ENCODE results near the gene SLC39A6. TPM values are rescaled to one million over a fixed set of nuclear protein-coding genes. Genes with fewer than 3 reads are reported as not detected.

The SLC39A6 gene
- total and polyA plus RNA-seq, 2 donors (not counting 3 experiments of a cell fraction or from before 2014, with no cell fraction given): 13.8 to 23.1 TPM

DNA sequence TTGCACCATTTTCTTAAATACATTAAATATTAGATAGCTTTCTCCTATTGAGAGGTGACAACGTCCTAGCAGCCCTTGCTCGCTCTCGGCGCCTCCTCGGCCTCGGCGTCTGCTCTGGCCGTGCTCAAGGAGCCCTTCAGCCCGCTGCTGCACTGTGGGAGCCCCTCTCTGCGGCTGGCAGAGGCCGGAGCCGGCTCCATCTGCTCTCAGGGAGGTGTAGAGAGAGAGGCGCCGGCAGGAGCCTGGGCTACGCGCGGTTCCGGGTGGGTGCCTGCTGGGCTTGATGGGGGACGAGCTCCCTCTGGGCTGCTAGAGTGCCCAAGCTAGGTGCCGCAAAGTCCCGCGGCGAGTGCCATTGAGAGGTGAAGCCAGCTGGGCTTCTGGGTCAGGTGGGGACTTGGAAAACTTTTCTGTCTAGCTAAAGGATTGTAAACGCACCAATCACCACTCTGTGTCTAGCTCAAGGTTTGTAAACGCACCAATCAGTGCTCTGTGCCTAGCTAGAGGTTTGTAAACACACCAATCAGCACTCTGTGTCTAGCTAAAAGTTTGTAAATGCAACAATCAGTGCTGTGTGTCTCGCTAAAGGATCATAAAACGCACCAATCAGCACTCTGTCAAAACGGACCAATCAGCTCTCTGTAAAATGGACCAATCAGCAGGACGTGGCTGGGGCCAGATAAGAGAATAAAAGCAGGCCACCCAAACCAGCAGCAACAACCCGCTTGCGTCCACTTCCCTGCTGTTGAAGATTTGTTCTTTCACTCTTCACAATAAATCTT is 64.9 kb downstream of the SLC39A6 start:
- CTCF ChIA-PET: interaction anchor here (1.2 to 1.6 kb wide), 2 partner anchors 32 to 46 kb away, joined by 3 to 4 read pairs; no protein-coding TSS in a partner anchor
- Histone ChIP-seq H3K27ac (ENCODE audit: insufficient read depth, low read depth, low read length) (no peak overlapping the region), H3K4me1 (ENCODE audit: control insufficient read depth, extremely low read depth, insufficient read depth, low read length) (peaks cover 15% of the 10 kb centered on the region), H3K27me3 (ENCODE audit: control insufficient read depth in 2 of 2, insufficient read depth in 2 of 2, low read length in 2 of 2) (no peaks in the 10 kb centered on the region), H3K79me2 (ENCODE audit: control insufficient read depth, insufficient read depth, low read length) (peaks cover 72% of the 10 kb centered on the region), H3K9me1 (replicated peaks; ENCODE audit: control insufficient read depth, extremely low read depth, insufficient read depth, low read length) (no peaks in the 10 kb centered on the region), H3K36me3 (ENCODE audit: control insufficient read depth in 2 of 2, extremely low read depth in 1 of 2, insufficient read depth in 2 of 2, low read length in 2 of 2) (no peaks in the 10 kb centered on the region), H3K9ac (replicated peaks; ENCODE audit: extremely low read depth, insufficient read depth, low read length) (no peak overlapping the region), H2AFZ (ENCODE audit: low read depth, low read length) (no peak overlapping the region), H3K4me3 (replicated peaks in 1 of 3; ENCODE audit: insufficient read depth in 1 of 3, low read depth in 1 of 3, low read length in 3 of 3) (no peak overlapping the region), H3K4me2 (ENCODE audit: insufficient read depth, low read length) (no peak overlapping the region), H4K20me1 (replicated peaks; ENCODE audit: control insufficient read depth, extremely low read depth, insufficient read depth, low read length) (no peaks in the 10 kb centered on the region), H3K9me3 (replicated peaks; ENCODE audit: control insufficient read depth, insufficient read depth, low read length) (no peaks in the 10 kb centered on the region)
- intact Hi-C loops (cut with micrococcal nuclease): no loop called here
- TF ChIP-seq, protein P1, sequence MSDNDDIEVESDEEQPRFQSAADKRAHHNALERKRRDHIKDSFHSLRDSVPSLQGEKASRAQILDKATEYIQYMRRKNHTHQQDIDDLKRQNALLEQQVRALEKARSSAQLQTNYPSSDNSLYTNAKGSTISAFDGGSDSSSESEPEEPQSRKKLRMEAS (IDR thresholded peaks at IDR 0.05; ENCODE audit: insufficient read depth, insufficient read length): no peak
- TF ChIP-seq FOS (IDR thresholded peaks at IDR 0.05; ENCODE audit: borderline replicate concordance, insufficient read depth, low read length): no peak
- no peak for TF ChIP-seq MYC (IDR thresholded peaks at IDR 0.05; ENCODE audit: low read depth, low read length)
- no peak for TF ChIP-seq POLR2AphosphoS5 (IDR thresholded peaks at IDR 0.05; ENCODE audit: insufficient read depth, low read depth, low read length)
- TF ChIP-seq, protein P2, sequence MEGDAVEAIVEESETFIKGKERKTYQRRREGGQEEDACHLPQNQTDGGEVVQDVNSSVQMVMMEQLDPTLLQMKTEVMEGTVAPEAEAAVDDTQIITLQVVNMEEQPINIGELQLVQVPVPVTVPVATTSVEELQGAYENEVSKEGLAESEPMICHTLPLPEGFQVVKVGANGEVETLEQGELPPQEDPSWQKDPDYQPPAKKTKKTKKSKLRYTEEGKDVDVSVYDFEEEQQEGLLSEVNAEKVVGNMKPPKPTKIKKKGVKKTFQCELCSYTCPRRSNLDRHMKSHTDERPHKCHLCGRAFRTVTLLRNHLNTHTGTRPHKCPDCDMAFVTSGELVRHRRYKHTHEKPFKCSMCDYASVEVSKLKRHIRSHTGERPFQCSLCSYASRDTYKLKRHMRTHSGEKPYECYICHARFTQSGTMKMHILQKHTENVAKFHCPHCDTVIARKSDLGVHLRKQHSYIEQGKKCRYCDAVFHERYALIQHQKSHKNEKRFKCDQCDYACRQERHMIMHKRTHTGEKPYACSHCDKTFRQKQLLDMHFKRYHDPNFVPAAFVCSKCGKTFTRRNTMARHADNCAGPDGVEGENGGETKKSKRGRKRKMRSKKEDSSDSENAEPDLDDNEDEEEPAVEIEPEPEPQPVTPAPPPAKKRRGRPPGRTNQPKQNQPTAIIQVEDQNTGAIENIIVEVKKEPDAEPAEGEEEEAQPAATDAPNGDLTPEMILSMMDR (IDR thresholded peaks at IDR 0.05; ENCODE audit: extremely low read depth in 1 of 2, insufficient read depth in 1 of 2, low read depth in 1 of 2, low read length in 2 of 2): no peak
- no peak for TF ChIP-seq GATA2 (IDR thresholded peaks at IDR 0.05; ENCODE audit: insufficient read depth, insufficient read length, low read depth, low read length)
- TF ChIP-seq POLR2A (IDR thresholded peaks at IDR 0.05; ENCODE audit: low read depth, low read length): no peak
- no peak for TF ChIP-seq EZH2 (IDR thresholded peaks at IDR 0.05; ENCODE audit: borderline replicate concordance, low read depth, low read length, severe bottlenecking)
- TF ChIP-seq JUN (IDR thresholded peaks at IDR 0.05; ENCODE audit: borderline replicate concordance, insufficient read depth, insufficient read length, low read depth): no peak
- BruUV-seq (replicated peaks): no TSS peak
- no peak for FAIRE-seq
- no peak for DNase-seq (ENCODE audit: low read depth, low spot score)
- POLR2A ChIA-PET: no interaction called here
- dilution Hi-C loops (cut with MboI; ENCODE audit: extremely low pct_ligation_motif_present, low sequenced_read_pairs): no loop called here
